Prostate gland (tissue), 2 donors: ENCODE results near the gene EVX1.

Source experiments
- CTCF ChIP-seq, 4 experiments: fragments of 200-600 bp in 2 of 4; fragments of 450-650 bp in 2 of 4; sonication (generic) in 2 of 4; IDR thresholded peaks; 1 replicate in 3 of 4; 2 replicates in 1 of 4; pipeline ENCODE4 v1.5.1; 2016 to 2019; ENCODE audit warnings: antibody characterized with exemption in 4 of 4, mild to moderate bottlenecking in 2 of 4, moderate library complexity in 2 of 4
- POLR2A ChIP-seq: fragments of 450-650 bp; IDR thresholded peaks from one replicate; pipeline ENCODE4 v1.6.1; 2016; ENCODE audit warnings: antibody characterized with exemption, mild to moderate bottlenecking

- TF ChIP-seq CTCF (IDR thresholded peaks at IDR 0.05) (no peak), POLR2A (no peak)
Measured at GRCh38 chr7:27198138-27198841, 44.3 kb upstream of the EVX1 start.
